22Rv1 (cell line): ENCODE data around the gene TCIRG1.

Experiments
- H3K27ac ChIP-seq: fragments of 450-650 bp; 2 replicates; pipeline ENCODE4 v1.5.1; 2017
- CTCF ChIP-seq: fragments of 450-650 bp; IDR thresholded peaks from 2 replicates; pipeline ENCODE4 v1.5.1; 2017; ENCODE audit warnings: mild to moderate bottlenecking
- ZFX ChIP-seq: fragments of 450-650 bp; IDR thresholded peaks from 2 replicates; pipeline ENCODE4 v1.6.1; 2017; ENCODE audit warnings: antibody characterized with exemption, borderline replicate concordance

The TCIRG1 gene

GRCh38 chr11:68013611-68014156, 25.1 kb upstream of the TCIRG1 start:
- TF ChIP-seq ZFX (no peak), CTCF (no peak)

GRCh38 chr11:68014157-68014946, 24.5 kb upstream of the TCIRG1 start:
- TF ChIP-seq ZFX (no peak), CTCF (no peak)
- H3K27ac ChIP-seq: no peak overlapping the region

More at GRCh38 chr11:68013611-68014156, 25.1 kb upstream of the TCIRG1 start:
- no peak overlapping the region for H3K27ac ChIP-seq

- H3K27ac ChIP-seq: no peak overlapping the region
- TF ChIP-seq ZFX (no peak), CTCF (no peak)
These were observed 23.8 kb upstream of the TCIRG1 start for GRCh38 chr11:68014947-68015447.

- no peak overlapping the region for H3K27ac ChIP-seq
- no peak for TF ChIP-seq ZFX
- TF ChIP-seq CTCF: no peak
These were observed 23.4 kb upstream of the TCIRG1 start for GRCh38 chr11:68015467-68015866.

GRCh38 chr11:68016161-68016903, 22.5 kb upstream of the TCIRG1 start:
- no peak overlapping the region for H3K27ac ChIP-seq
- no peak for TF ChIP-seq CTCF
- no peak for TF ChIP-seq ZFX

- H3K27ac ChIP-seq: no peak overlapping the region
- no peak for TF ChIP-seq ZFX
- no peak for TF ChIP-seq CTCF
These were observed 21.7 kb upstream of the TCIRG1 start for GRCh38 chr11:68016904-68017817.
